GM12878 (cell line): Measurements from ENCODE around the gene ARHGAP19. TPM values are rescaled to one million over a fixed set of nuclear protein-coding genes. Genes with fewer than 3 reads are reported as not detected.
A peak's percentile ranks its signal among the peaks of the same experiment; 100 is the strongest.

ENCODE experiments used
- CHD1 ChIP-seq: IDR thresholded peaks from 2 replicates; pipeline ENCODE4 v1.6.1; 2012; ENCODE audit warnings: low read depth, low read length, improper control_type of control experiment
- CHD2 ChIP-seq: IDR thresholded peaks from 2 replicates; pipeline ENCODE4 v1.6.1; 2011; ENCODE audit warnings: low read depth, low read length, improper control_type of control experiment, borderline replicate concordance
- CREB1 ChIP-seq: IDR thresholded peaks from 2 replicates; pipeline ENCODE4 v1.6.1; 2012; ENCODE audit warnings: low read depth, mild to moderate bottlenecking, inconsistent platforms
- EGR1 ChIP-seq, 2 experiments: IDR thresholded peaks; 1 replicate in 1 of 2; 2 replicates in 1 of 2; pipeline ENCODE4 v1.6.1; 2011 to 2012; ENCODE audit warnings: low read depth in 2 of 2, low read length in 2 of 2, borderline replicate concordance in 1 of 2, mild to moderate bottlenecking in 1 of 2, moderate library complexity in 1 of 2
- EP300 ChIP-seq, 2 experiments: fragments of 150-350 bp in 1 of 2; IDR thresholded peaks; 2 replicates each; pipeline ENCODE4 v1.6.1; 2011 to 2012; ENCODE audit warnings: low read depth in 2 of 2, low read length in 2 of 2, borderline replicate concordance in 1 of 2, improper control_type of control experiment in 1 of 2, inconsistent platforms in 1 of 2; ENCODE audit not compliant: control insufficient read depth in 1 of 2
- ESRRA ChIP-seq: IDR thresholded peaks from 2 replicates; pipeline ENCODE4 v1.6.1; 2012; ENCODE audit warnings: mild to moderate bottlenecking, low read length, improper control_type of control experiment
- FOXM1 ChIP-seq: IDR thresholded peaks from 2 replicates; pipeline ENCODE4 v1.6.1; 2012; ENCODE audit warnings: low read depth, mild to moderate bottlenecking, inconsistent platforms, low read length, moderate library complexity
- IKZF2 ChIP-seq, 2 experiments: fragments of 450-650 bp; IDR thresholded peaks; 2 replicates each; pipeline ENCODE4 v1.6.1; 2017; ENCODE audit warnings: mild to moderate bottlenecking in 2 of 2, moderate library complexity in 2 of 2
- MTA3 ChIP-seq: IDR thresholded peaks from 2 replicates; pipeline ENCODE4 v1.6.1; 2012; ENCODE audit warnings: low read length, inconsistent platforms, borderline replicate concordance
- PAX8 ChIP-seq: fragments of 450-650 bp; IDR thresholded peaks from 2 replicates; pipeline ENCODE4 v1.6.1; 2017; ENCODE audit warnings: mild to moderate bottlenecking, moderate library complexity
- SIX5 ChIP-seq: IDR thresholded peaks from 2 replicates; pipeline ENCODE4 v1.6.1; 2011; ENCODE audit warnings: mild to moderate bottlenecking, low read depth, low read length, moderate library complexity; ENCODE audit not compliant: severe bottlenecking
- TCF12 ChIP-seq: IDR thresholded peaks from 2 replicates; pipeline ENCODE4 v1.6.1; 2011; ENCODE audit warnings: low read depth, mild to moderate bottlenecking, low read length
- ZNF217 ChIP-seq: fragments of 450-650 bp; IDR thresholded peaks from 2 replicates; pipeline ENCODE4 v1.6.1; 2017; ENCODE audit warnings: antibody characterized with exemption, mild to moderate bottlenecking
- polyA plus RNA-seq, 11 experiments: library from polyadenylated mRNA; depleted of rRNA in 4 of 11; unstranded in 6 of 11; stranded (reverse) in 5 of 11; fragments of >200 nt; fragmentation: Nextera tagmentation in 4 of 11; fragmentation: Illumina TruSeq in 1 of 11; extraction: Ambion mirVana in 4 of 11; extraction: Trizol in 1 of 11; gene quantifications; 1 replicate in 1 of 11; 2 replicates in 10 of 11; pipeline versions ENCODE4 v1.2.1 to v1.2.3, GENCODE V29; 2011 to 2016; ENCODE audit warnings: inconsistent platforms in 2 of 11, missing spikeins in 2 of 11, low read depth in 1 of 11
- total RNA-seq, 4 experiments: library from RNA; depleted of rRNA in 3 of 4; stranded (reverse); fragments of >200 nt in 3 of 4; fragmentation: Illumina TruSeq in 1 of 4; extraction: Trizol in 1 of 4; gene quantifications; 2 replicates each; pipeline versions ENCODE4 v1.2.1 to v1.2.3, GENCODE V29; 2013 to 2021
- TF ChIP-seq, protein P1 (sequence below): IDR thresholded peaks from 2 replicates; pipeline ENCODE4 v1.6.1; 2011; ENCODE audit warnings: mild to moderate bottlenecking, low read depth, low read length, moderate library complexity; ENCODE audit not compliant: insufficient replicate concordance
- TF ChIP-seq, protein P2 (sequence below): IDR thresholded peaks from 2 replicates; pipeline ENCODE4 v1.6.1; 2012; ENCODE audit warnings: mild to moderate bottlenecking, low read depth, low read length
- TF ChIP-seq, protein P3 (sequence below): IDR thresholded peaks from 2 replicates; pipeline ENCODE4 v1.6.1; 2012; ENCODE audit warnings: low read depth, low read length, improper control_type of control experiment
- TF ChIP-seq, protein P4 (sequence below): fragments of 450-650 bp; IDR thresholded peaks from 2 replicates; pipeline ENCODE4 v1.6.1; 2016; ENCODE audit warnings: mild to moderate bottlenecking, moderate library complexity, borderline replicate concordance

ARHGAP19 gene
- total and polyA plus RNA-seq, 10 of the 15 experiments (the other 5 are each of a cell fraction or from before 2014, with no cell fraction given), result 13.3 to 40.7 (median 22.6) TPM

DNA sequence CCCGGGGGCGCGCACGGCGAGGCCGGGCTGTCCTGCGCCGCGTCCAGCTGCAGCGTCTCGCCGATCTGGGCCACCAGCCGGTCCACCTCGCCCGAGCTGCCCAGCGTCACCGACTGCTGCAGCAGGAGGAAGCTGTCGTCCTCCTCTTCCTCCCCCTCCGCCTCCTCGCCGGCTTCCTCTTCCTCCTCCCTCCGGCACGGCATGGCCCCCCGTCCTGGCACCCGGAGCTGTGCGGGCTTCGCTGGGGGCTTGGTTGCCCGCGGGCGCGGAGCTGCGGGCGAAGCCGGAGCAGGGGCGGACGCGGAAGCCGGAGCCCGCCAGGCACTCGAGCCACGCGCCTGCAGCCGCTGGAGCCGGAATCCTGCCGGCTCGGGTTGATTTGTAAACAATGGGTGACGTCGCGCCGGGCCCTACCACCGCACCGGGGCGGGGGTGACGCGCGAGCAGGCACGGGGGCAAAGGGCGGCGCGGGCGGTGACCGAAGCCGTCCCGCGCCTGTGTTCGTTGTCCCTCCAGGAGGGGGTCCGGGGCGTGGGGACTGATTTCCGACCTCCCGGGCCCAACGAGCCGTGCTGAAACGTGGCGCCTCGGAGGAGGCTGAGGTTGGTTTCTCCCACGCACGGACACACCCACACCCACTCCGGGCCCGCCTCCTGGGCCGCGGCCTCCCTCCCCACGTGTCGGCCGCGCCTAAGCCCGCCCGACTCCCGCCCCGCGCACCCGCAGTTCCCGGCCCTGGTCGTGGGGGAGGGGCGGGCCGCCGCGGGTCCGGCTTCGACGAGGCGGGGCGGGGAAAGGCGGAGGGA is 42.1 kb upstream of the ARHGAP19 start, which contains the start of gene FRAT2 (continued):
- peak; percentile 98 for TF ChIP-seq CHD1
- TF ChIP-seq MTA3, result no peak
- TF ChIP-seq, protein P1, sequence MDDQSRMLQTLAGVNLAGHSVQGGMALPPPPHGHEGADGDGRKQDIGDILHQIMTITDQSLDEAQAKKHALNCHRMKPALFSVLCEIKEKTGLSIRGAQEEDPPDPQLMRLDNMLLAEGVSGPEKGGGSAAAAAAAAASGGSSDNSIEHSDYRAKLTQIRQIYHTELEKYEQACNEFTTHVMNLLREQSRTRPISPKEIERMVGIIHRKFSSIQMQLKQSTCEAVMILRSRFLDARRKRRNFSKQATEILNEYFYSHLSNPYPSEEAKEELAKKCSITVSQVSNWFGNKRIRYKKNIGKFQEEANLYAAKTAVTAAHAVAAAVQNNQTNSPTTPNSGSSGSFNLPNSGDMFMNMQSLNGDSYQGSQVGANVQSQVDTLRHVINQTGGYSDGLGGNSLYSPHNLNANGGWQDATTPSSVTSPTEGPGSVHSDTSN, result no peak
- no peak for TF ChIP-seq TCF12
- peak; percentile 60 for TF ChIP-seq CHD2
- TF ChIP-seq, protein P2, sequence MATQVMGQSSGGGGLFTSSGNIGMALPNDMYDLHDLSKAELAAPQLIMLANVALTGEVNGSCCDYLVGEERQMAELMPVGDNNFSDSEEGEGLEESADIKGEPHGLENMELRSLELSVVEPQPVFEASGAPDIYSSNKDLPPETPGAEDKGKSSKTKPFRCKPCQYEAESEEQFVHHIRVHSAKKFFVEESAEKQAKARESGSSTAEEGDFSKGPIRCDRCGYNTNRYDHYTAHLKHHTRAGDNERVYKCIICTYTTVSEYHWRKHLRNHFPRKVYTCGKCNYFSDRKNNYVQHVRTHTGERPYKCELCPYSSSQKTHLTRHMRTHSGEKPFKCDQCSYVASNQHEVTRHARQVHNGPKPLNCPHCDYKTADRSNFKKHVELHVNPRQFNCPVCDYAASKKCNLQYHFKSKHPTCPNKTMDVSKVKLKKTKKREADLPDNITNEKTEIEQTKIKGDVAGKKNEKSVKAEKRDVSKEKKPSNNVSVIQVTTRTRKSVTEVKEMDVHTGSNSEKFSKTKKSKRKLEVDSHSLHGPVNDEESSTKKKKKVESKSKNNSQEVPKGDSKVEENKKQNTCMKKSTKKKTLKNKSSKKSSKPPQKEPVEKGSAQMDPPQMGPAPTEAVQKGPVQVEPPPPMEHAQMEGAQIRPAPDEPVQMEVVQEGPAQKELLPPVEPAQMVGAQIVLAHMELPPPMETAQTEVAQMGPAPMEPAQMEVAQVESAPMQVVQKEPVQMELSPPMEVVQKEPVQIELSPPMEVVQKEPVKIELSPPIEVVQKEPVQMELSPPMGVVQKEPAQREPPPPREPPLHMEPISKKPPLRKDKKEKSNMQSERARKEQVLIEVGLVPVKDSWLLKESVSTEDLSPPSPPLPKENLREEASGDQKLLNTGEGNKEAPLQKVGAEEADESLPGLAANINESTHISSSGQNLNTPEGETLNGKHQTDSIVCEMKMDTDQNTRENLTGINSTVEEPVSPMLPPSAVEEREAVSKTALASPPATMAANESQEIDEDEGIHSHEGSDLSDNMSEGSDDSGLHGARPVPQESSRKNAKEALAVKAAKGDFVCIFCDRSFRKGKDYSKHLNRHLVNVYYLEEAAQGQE, result no peak
- no peak for TF ChIP-seq EP300 (IDR thresholded peaks at IDR 0.05; ENCODE audit: borderline replicate concordance in 1 of 2, control insufficient read depth in 1 of 2, low read depth in 2 of 2, low read length in 2 of 2)
- no peak for TF ChIP-seq PAX8
- TF ChIP-seq, protein P3, sequence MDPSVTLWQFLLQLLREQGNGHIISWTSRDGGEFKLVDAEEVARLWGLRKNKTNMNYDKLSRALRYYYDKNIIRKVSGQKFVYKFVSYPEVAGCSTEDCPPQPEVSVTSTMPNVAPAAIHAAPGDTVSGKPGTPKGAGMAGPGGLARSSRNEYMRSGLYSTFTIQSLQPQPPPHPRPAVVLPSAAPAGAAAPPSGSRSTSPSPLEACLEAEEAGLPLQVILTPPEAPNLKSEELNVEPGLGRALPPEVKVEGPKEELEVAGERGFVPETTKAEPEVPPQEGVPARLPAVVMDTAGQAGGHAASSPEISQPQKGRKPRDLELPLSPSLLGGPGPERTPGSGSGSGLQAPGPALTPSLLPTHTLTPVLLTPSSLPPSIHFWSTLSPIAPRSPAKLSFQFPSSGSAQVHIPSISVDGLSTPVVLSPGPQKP, result no peak
- TF ChIP-seq, protein P4, sequence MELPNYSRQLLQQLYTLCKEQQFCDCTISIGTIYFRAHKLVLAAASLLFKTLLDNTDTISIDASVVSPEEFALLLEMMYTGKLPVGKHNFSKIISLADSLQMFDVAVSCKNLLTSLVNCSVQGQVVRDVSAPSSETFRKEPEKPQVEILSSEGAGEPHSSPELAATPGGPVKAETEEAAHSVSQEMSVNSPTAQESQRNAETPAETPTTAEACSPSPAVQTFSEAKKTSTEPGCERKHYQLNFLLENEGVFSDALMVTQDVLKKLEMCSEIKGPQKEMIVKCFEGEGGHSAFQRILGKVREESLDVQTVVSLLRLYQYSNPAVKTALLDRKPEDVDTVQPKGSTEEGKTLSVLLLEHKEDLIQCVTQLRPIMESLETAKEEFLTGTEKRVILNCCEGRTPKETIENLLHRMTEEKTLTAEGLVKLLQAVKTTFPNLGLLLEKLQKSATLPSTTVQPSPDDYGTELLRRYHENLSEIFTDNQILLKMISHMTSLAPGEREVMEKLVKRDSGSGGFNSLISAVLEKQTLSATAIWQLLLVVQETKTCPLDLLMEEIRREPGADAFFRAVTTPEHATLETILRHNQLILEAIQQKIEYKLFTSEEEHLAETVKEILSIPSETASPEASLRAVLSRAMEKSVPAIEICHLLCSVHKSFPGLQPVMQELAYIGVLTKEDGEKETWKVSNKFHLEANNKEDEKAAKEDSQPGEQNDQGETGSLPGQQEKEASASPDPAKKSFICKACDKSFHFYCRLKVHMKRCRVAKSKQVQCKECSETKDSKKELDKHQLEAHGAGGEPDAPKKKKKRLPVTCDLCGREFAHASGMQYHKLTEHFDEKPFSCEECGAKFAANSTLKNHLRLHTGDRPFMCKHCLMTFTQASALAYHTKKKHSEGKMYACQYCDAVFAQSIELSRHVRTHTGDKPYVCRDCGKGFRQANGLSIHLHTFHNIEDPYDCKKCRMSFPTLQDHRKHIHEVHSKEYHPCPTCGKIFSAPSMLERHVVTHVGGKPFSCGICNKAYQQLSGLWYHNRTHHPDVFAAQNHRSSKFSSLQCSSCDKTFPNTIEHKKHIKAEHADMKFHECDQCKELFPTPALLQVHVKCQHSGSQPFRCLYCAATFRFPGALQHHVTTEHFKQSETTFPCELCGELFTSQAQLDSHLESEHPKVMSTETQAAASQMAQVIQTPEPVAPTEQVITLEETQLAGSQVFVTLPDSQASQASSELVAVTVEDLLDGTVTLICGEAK, result no peak
- TF ChIP-seq IKZF2 (IDR thresholded peaks at IDR 0.05), result no peak
- TF ChIP-seq SIX5, result peak; percentile 40
- no peak for TF ChIP-seq ZNF217
- TF ChIP-seq EGR1 (IDR thresholded peaks at IDR 0.05; ENCODE audit: borderline replicate concordance in 1 of 2, low read depth in 2 of 2, low read length in 2 of 2), result peak in 1 of 2 experiments; percentile 60; a peak in 1 of 3 replicates
- TF ChIP-seq ESRRA, result no peak
- no peak for TF ChIP-seq FOXM1
- TF ChIP-seq CREB1, result peak; percentile 88
